Neuronal stem cell (in vitro differentiated cells): ENCODE measurements around the gene HDAC11.

Experiments
- DNase-seq: peaks from one replicate; pipeline ENCODE4 v3.0.0-alpha.2; 2013; ENCODE audit warnings: low spot score
- H2AFZ ChIP-seq: one replicate; pipeline ENCODE4 v1.6.1; 2013; ENCODE audit warnings: mild to moderate bottlenecking, low read length, inconsistent platforms
- H2AK5ac ChIP-seq: 2 replicates; pipeline ENCODE4 v1.6.1; 2013; ENCODE audit warnings: low read depth, mild to moderate bottlenecking, inconsistent platforms, low read length, moderate library complexity, mixed read lengths
- H2BK120ac ChIP-seq: 2 replicates; pipeline ENCODE4 v1.6.1; 2013; ENCODE audit warnings: low read depth, mild to moderate bottlenecking, inconsistent platforms, low read length, moderate library complexity, mixed read lengths
- H2BK12ac ChIP-seq: one replicate; pipeline ENCODE4 v1.6.1; 2013; ENCODE audit warnings: low read length, inconsistent platforms
- H2BK15ac ChIP-seq: 2 replicates; pipeline ENCODE4 v1.6.1; 2013; ENCODE audit warnings: mild to moderate bottlenecking, low read length, inconsistent platforms, mixed read lengths
- H2BK5ac ChIP-seq: one replicate; pipeline ENCODE4 v1.6.1; 2013; ENCODE audit warnings: inconsistent platforms, mild to moderate bottlenecking, low read length, moderate library complexity
- H3K14ac ChIP-seq: one replicate; pipeline ENCODE4 v1.6.1; 2013; ENCODE audit warnings: low read length, inconsistent platforms
- H3K18ac ChIP-seq: 2 replicates; pipeline ENCODE4 v1.6.1; 2013; ENCODE audit warnings: low read length, inconsistent platforms
- H3K23ac ChIP-seq: 2 replicates; pipeline ENCODE4 v1.6.1; 2013; ENCODE audit warnings: low read depth, mild to moderate bottlenecking, mixed read lengths, low read length, inconsistent platforms; ENCODE audit not compliant: poor library complexity
- H3K27ac ChIP-seq: replicated peaks from 3 replicates; pipeline ENCODE4 v1.5.1; 2013; ENCODE audit warnings: low read length, inconsistent platforms
- H3K27me3 ChIP-seq, 3 experiments: 2 replicates each; pipeline ENCODE4 v1.6.1; 2013; ENCODE audit warnings: low read length in 3 of 3, mild to moderate bottlenecking in 2 of 3, inconsistent platforms in 1 of 3, low read depth in 1 of 3, mixed read lengths in 1 of 3, moderate library complexity in 1 of 3; ENCODE audit not compliant: control insufficient read depth in 3 of 3, insufficient read depth in 3 of 3
- H3K36me3 ChIP-seq, 2 donors: replicated peaks in 1 of 2; 2 replicates each; pipeline ENCODE4 v1.6.1; 2013; ENCODE audit warnings: low read length in 2 of 2; ENCODE audit not compliant: control insufficient read depth in 2 of 2, insufficient read depth in 2 of 2
- H3K4ac ChIP-seq: 2 replicates; pipeline ENCODE4 v1.6.1; 2013; ENCODE audit warnings: inconsistent platforms, mild to moderate bottlenecking, low read length, moderate library complexity
- H3K4me1 ChIP-seq, 2 donors: 1 replicate in 1 of 2; 2 replicates in 1 of 2; pipeline ENCODE4 v1.6.1; 2013; ENCODE audit warnings: low read length in 2 of 2, low read depth in 1 of 2; ENCODE audit not compliant: control insufficient read depth in 2 of 2, insufficient read depth in 1 of 2
- H3K4me2 ChIP-seq: one replicate; pipeline ENCODE4 v1.6.1; 2013; ENCODE audit warnings: mild to moderate bottlenecking, low read length, inconsistent platforms; ENCODE audit not compliant: insufficient read depth, poor library complexity, severe bottlenecking
- H3K4me3 ChIP-seq, 2 donors: 2 replicates each; pipeline ENCODE4 v1.5.1; 2013; ENCODE audit warnings: low read length in 2 of 2, mild to moderate bottlenecking in 2 of 2, inconsistent platforms in 1 of 2, moderate library complexity in 1 of 2
- H3K79me1 ChIP-seq: one replicate; pipeline ENCODE4 v1.6.1; 2013; ENCODE audit warnings: low read depth, mild to moderate bottlenecking, inconsistent platforms, low read length, moderate library complexity
- H3K9ac ChIP-seq: one replicate; pipeline ENCODE4 v1.6.1; 2013; ENCODE audit warnings: mild to moderate bottlenecking, low read depth, low read length, inconsistent platforms; ENCODE audit not compliant: poor library complexity
- H3K9me3 ChIP-seq, 2 donors: replicated peaks in 1 of 2; 2 replicates each; pipeline versions ENCODE3 to v1.6.1; 2013; ENCODE audit warnings: low read length in 2 of 2, mild to moderate bottlenecking in 2 of 2, inconsistent platforms in 1 of 2, low read depth in 1 of 2, mixed read lengths in 1 of 2, moderate library complexity in 1 of 2; ENCODE audit not compliant: control insufficient read depth in 2 of 2, insufficient read depth in 1 of 2
- H4K8ac ChIP-seq: one replicate; pipeline ENCODE4 v1.6.1; 2013; ENCODE audit warnings: low read depth, mild to moderate bottlenecking, inconsistent platforms, low read length, moderate library complexity
- H4K91ac ChIP-seq: one replicate; pipeline ENCODE4 v1.6.1; 2013; ENCODE audit warnings: low read length, low read depth, mild to moderate bottlenecking, inconsistent platforms; ENCODE audit not compliant: poor library complexity
- WGBS, 2 donors: extraction: QIAGEN DNeasy Blood & Tissue Kit; methylation state at CpG; one replicate each; pipeline ENCODE4 v1.1.7; 2013; ENCODE audit warnings: missing lambda C conversion rate in 2 of 2, mixed read lengths in 1 of 2; ENCODE audit not compliant: insufficient read length in 2 of 2, insufficient replicate concordance in 1 of 2; ENCODE audit errors: extremely low coverage in 2 of 2; 5-methylcytosine and 5-hydroxymethylcytosine counted together

The HDAC11 gene

DNA sequence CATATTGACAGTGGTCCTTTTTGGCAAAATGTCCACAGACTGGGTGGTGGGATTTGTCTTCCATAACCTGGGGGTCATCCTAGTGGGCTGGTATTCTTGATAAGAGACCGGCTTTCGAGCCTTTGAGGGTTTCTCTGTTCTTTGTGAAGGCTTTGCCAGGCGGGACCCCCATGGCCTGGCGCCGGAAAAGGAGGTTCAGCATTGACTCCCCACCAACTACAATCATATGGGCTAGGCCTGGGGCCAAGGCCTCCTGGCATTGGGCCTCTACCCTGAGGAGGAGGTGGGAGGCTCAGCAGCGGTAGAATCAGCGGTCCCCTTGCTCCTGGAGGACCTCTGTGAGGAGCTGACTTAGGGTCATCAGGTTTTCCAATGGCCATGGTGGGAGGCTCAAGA is 19.8 kb upstream of the HDAC11 start:
- Histone ChIP-seq H2AK5ac (peak overlapping the region; percentile 34), H2BK15ac (no peak overlapping the region), H3K18ac (peak overlapping the region; percentile 73), H3K27me3 (peaks cover 0 to 28% (median 0%) of the 10 kb centered on the region in 3 experiments), H4K91ac (no peak overlapping the region), H4K8ac (no peak overlapping the region), H3K4me2 (no peak overlapping the region), H2BK120ac (peak overlapping the region; percentile 63), H3K79me1 (no peaks in the 10 kb centered on the region), H3K36me3 (no peaks in the 10 kb centered on the region), H3K27ac (no peak overlapping the region), H2BK5ac (no peak overlapping the region), H2AFZ (no peak overlapping the region), H3K9me3 (no peaks in the 10 kb centered on the region), H3K14ac (no peak overlapping the region), H3K4me3 (no peak overlapping the region), H3K4ac (no peak overlapping the region), H2BK12ac (no peak overlapping the region), H3K23ac (peak overlapping the region; percentile 8), H3K9ac (no peak overlapping the region), H3K4me1 (peaks cover 1 to 7% of the 10 kb centered on the region in 2 donors)
- no CpG with 5 or more reads among the region's 7 CpGs for WGBS, 2 donors
- DNase-seq = no peak

DNA sequence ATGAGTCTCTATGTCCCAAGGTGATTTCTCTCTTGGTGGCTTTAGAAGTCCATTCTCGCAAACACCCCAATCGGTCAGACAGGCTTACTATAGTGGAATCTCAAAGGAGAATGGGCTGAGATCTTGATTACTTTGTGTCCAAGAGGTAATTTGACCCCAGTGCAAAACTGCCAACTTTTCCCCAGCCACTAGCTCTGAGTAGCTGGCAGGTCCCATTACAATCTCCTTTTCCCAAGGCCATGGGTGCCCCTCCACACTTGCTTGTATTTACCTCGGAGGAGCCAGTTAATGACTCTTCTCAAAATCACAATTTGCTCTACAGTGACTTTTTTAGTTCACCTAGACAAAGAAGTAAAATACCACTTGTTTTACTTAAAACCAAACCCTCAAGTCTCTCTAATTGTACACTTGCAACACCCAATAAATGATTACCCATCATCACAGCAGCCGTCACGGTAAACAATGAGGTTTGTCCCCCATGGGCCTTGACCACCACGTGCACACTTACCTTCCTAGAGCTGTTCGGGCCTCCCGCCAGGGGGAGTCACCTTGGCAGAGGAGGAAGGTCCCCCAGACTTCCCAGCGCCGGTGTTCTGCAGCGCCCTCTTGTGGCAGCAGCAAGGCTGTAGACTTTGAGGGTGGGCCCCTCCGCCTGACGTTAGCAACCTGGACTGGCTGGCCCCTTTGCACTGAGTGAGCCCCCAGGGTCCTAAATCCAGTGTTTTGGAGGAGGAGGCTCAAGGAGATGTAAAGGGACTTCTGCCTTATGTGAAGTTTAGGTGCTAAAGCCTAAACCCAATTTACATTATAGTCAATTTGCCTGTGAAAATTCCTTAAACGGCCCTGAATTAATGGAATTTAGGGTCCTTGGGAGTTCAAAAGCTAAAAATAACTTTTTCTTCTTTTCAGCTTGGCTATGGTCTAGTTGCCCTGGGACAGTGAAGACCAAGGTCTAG is 18.7 kb upstream of the HDAC11 start:
- Histone ChIP-seq H3K14ac (no peak overlapping the region), H2AK5ac (no peak overlapping the region), H2BK5ac (no peak overlapping the region), H3K27ac (no peak overlapping the region), H2BK15ac (no peak overlapping the region), H3K4ac (no peak overlapping the region), H2BK120ac (no peak overlapping the region), H3K18ac (no peak overlapping the region), H3K4me2 (no peak overlapping the region), H3K4me3 (no peak overlapping the region), H3K4me1 (peaks cover 1 to 3% of the 10 kb centered on the region in 2 donors), H3K23ac (no peak overlapping the region), H3K79me1 (no peaks in the 10 kb centered on the region), H2BK12ac (no peak overlapping the region), H3K9ac (no peak overlapping the region), H3K36me3 (no peaks in the 10 kb centered on the region), H4K91ac (no peak overlapping the region), H2AFZ (no peak overlapping the region), H3K27me3 (peaks cover 0 to 33% (median 0%) of the 10 kb centered on the region in 3 experiments), H4K8ac (no peak overlapping the region), H3K9me3 (no peaks in the 10 kb centered on the region)
- no CpG with 5 or more reads among the region's 14 CpGs for WGBS, 2 donors
- DNase-seq = peak; percentile 76

DNA sequence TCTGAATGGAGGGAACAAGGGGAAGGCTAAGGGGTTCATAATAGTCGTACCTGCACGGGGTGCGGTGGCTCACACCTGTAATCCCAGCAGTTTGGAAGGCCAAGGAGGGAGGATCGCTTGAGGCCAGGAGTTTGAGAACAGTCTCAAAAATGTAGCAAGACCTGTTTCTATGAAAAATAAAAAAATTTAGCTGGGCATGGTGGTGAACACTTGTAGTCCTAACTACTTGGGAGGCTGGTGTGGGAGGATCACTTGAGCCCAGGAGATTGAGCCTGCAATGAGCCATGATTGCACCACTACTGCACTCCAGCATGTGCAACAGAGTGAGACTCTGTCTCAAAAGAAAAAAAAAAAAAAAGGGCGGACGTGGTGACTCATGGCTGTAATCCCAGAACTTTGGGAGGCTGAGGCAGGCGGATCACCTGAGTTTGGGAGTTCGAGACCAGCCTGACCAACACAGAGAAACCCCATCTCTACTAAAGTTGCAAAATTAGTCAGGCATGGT is 17.9 kb upstream of the HDAC11 start:
- Histone ChIP-seq H3K27me3 (peaks cover 0 to 39% (median 0%) of the 10 kb centered on the region in 3 experiments), H2BK120ac (no peak overlapping the region), H3K4me2 (no peak overlapping the region), H2BK5ac (no peak overlapping the region), H3K9me3 (no peaks in the 10 kb centered on the region), H3K14ac (no peak overlapping the region), H3K4me3 (no peak overlapping the region), H2AK5ac (no peak overlapping the region), H2AFZ (no peak overlapping the region), H3K9ac (no peak overlapping the region), H3K27ac (no peak overlapping the region), H2BK15ac (no peak overlapping the region), H3K36me3 (no peaks in the 10 kb centered on the region), H3K4me1 (peaks cover 1 to 3% of the 10 kb centered on the region in 2 donors), H3K4ac (no peak overlapping the region), H2BK12ac (no peak overlapping the region), H3K79me1 (no peaks in the 10 kb centered on the region), H3K23ac (no peak overlapping the region), H3K18ac (no peak overlapping the region), H4K91ac (no peak overlapping the region), H4K8ac (no peak overlapping the region)
- no CpG with 5 or more reads among the region's 8 CpGs for WGBS, 2 donors
- no peak for DNase-seq

DNA sequence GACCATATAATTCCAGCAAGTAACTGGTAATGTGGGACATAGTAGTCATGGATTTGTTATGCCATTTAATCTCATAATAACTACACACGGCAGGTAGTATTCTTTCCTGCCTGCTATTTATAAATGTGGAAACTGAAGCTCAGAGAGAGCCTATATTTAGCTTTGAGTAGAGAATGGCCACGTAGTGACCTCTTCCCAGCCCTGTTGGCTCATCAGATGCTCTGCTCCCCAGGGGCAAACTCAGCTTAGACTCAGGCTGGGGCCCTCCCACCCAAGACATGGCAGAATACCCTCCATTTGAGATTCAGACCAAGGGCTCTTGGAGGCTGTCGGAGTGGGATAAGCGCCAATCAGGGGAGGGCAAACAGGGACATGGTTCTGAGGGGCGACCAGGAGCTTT is 17.3 kb upstream of the HDAC11 start:
- no CpG with 5 or more reads among the region's 5 CpGs for WGBS, 2 donors
- Histone ChIP-seq H3K27ac (no peak overlapping the region), H3K4me2 (no peak overlapping the region), H3K23ac (no peak overlapping the region), H2BK12ac (no peak overlapping the region), H2BK5ac (no peak overlapping the region), H3K36me3 (no peaks in the 10 kb centered on the region), H4K91ac (no peak overlapping the region), H3K18ac (no peak overlapping the region), H4K8ac (no peak overlapping the region), H2AK5ac (no peak overlapping the region), H3K27me3 (peaks cover 0 to 44% (median 0%) of the 10 kb centered on the region in 3 experiments), H3K14ac (no peak overlapping the region), H3K79me1 (no peaks in the 10 kb centered on the region), H3K9ac (no peak overlapping the region), H2AFZ (no peak overlapping the region), H2BK15ac (no peak overlapping the region), H3K4me1 (peaks cover 1 to 3% of the 10 kb centered on the region in 2 donors), H3K4me3 (no peak overlapping the region), H3K4ac (no peak overlapping the region), H3K9me3 (no peaks in the 10 kb centered on the region), H2BK120ac (no peak overlapping the region)
- no peak for DNase-seq
